Hepatic stellate cell (primary cell): ENCODE data around the gene APCDD1.

ENCODE experiments used
- DNase-seq: peaks from one replicate; pipeline ENCODE4 v3.0.0; 2011; ENCODE audit warnings: low spot score

APCDD1 gene

GRCh38 chr18:10432781-10433180, 21.7 kb upstream of the APCDD1 start:
- DNase-seq, result no peak

GRCh38 chr18:10436160-10436559, 18.3 kb upstream of the APCDD1 start:
- DNase-seq, result no peak

GRCh38 chr18:10437837-10438236, 16.6 kb upstream of the APCDD1 start:
- DNase-seq, result no peak

- no peak for DNase-seq
Observed at GRCh38 chr18:10439898-10440297, 14.5 kb upstream of the APCDD1 start.

GRCh38 chr18:10440884-10441283, 13.6 kb upstream of the APCDD1 start:
- no peak for DNase-seq

GRCh38 chr18:10441472-10441871, 13.0 kb upstream of the APCDD1 start:
- no peak for DNase-seq

- no peak for DNase-seq
Observed at GRCh38 chr18:10442551-10442971, 11.9 kb upstream of the APCDD1 start.

- DNase-seq, result no peak
Observed at GRCh38 chr18:10443001-10443400, 11.4 kb upstream of the APCDD1 start.

- no peak for DNase-seq
Observed at GRCh38 chr18:10444314-10445006, 10.0 kb upstream of the APCDD1 start.

- DNase-seq, result no peak
Observed at GRCh38 chr18:10449396-10449795, 5.0 kb upstream of the APCDD1 start.

- no peak for DNase-seq
Observed at GRCh38 chr18:10450986-10451385, 3.4 kb upstream of the APCDD1 start.

- no peak for DNase-seq
Observed at GRCh38 chr18:10453261-10453805, 1.1 kb upstream of the APCDD1 start.

GRCh38 chr18:10454681-10455557, 484 bp downstream of the APCDD1 start:
- DNase-seq, result no peak

GRCh38 chr18:10455726-10456453, 1.5 kb downstream of the APCDD1 start:
- DNase-seq, result no peak

GRCh38 chr18:10456718-10457117, 2.3 kb downstream of the APCDD1 start:
- DNase-seq, result no peak

- DNase-seq, result no peak
Observed at GRCh38 chr18:10457128-10457527, 2.7 kb downstream of the APCDD1 start.

- no peak for DNase-seq
Observed at GRCh38 chr18:10457767-10458166, 3.3 kb downstream of the APCDD1 start.

- DNase-seq, result no peak
Observed at GRCh38 chr18:10458691-10459090, 4.3 kb downstream of the APCDD1 start.

GRCh38 chr18:10459587-10459986, 5.2 kb downstream of the APCDD1 start:
- DNase-seq, result no peak

- DNase-seq, result no peak
Observed at GRCh38 chr18:10460414-10461018, 6.1 kb downstream of the APCDD1 start.

- no peak for DNase-seq
Observed at GRCh38 chr18:10461989-10462388, 7.6 kb downstream of the APCDD1 start.

GRCh38 chr18:10462597-10462996, 8.2 kb downstream of the APCDD1 start:
- DNase-seq, result no peak
